ENCODE data around the gene IL22.

GRCh38 chr12:68240975-68241374 lies 12.4 kb downstream of the IL22 start:
- TF ChIP-seq CTCF (conservative IDR thresholded peaks at IDR 0.05; ENCODE audit: low read length) (no peak), EZH2phosphoT487 (IDR thresholded peaks at IDR 0.05; ENCODE audit: borderline replicate concordance, low read depth, low read length) (no peak)
